ENCODE results near the gene DLL4.

The DLL4 gene

GRCh38 chr15:40931300-40932142, 2.4 kb downstream of the DLL4 start:
- no peak for TF ChIP-seq CTCF (conservative IDR thresholded peaks at IDR 0.05; ENCODE audit: low read depth, low read length)
- no peak for DNase-seq (ENCODE audit: low read depth)
- H3K4me3 ChIP-seq (ENCODE audit: low read length), result no peak overlapping the region

- no peak overlapping the region for H3K4me3 ChIP-seq (ENCODE audit: low read length)
- no peak for DNase-seq (ENCODE audit: low read depth)
- no peak for TF ChIP-seq CTCF (conservative IDR thresholded peaks at IDR 0.05; ENCODE audit: low read depth, low read length)
Measured at GRCh38 chr15:40932156-40932555, 3.0 kb downstream of the DLL4 start.

GRCh38 chr15:40932649-40933516, 3.7 kb downstream of the DLL4 start:
- H3K4me3 ChIP-seq (ENCODE audit: low read length), result no peak overlapping the region
- DNase-seq (ENCODE audit: low read depth), result no peak
- TF ChIP-seq CTCF (conservative IDR thresholded peaks at IDR 0.05; ENCODE audit: low read depth, low read length), result no peak

GRCh38 chr15:40933517-40933902, 4.4 kb downstream of the DLL4 start:
- no peak overlapping the region for H3K4me3 ChIP-seq (ENCODE audit: low read length)
- no peak for DNase-seq (ENCODE audit: low read depth)
- TF ChIP-seq CTCF (conservative IDR thresholded peaks at IDR 0.05; ENCODE audit: low read depth, low read length), result no peak

GRCh38 chr15:40934457-40934856, 5.3 kb downstream of the DLL4 start:
- TF ChIP-seq CTCF (conservative IDR thresholded peaks at IDR 0.05; ENCODE audit: low read depth, low read length), result no peak
- H3K4me3 ChIP-seq (ENCODE audit: low read length), result no peak overlapping the region
- no peak for DNase-seq (ENCODE audit: low read depth)

- no peak for TF ChIP-seq CTCF (conservative IDR thresholded peaks at IDR 0.05; ENCODE audit: low read depth, low read length)
- no peak for DNase-seq (ENCODE audit: low read depth)
- H3K4me3 ChIP-seq (ENCODE audit: low read length), result no peak overlapping the region
Measured at GRCh38 chr15:40936234-40936708, 7.1 kb downstream of the DLL4 start.
